Stimulated activated naive CD8-positive, alpha-beta T cell treated with anti-CD3 and anti-CD28 coated beads, Interleukin-15, amount 100 ng/mL, for 72 hours (primary cell): Measurements from ENCODE around the gene KIF2C.

Experiments used
- ATAC-seq: fragments of 150-1000 bp; cut with Tn5 transposase; 2 replicates; pipeline ENCODE4 v1.10.0; 2021; ENCODE audit warnings: mild to moderate bottlenecking, moderate library complexity
- DNase-seq, 2 donors: peaks; one replicate each; pipeline ENCODE4 v3.0.0; 2021 to 2022
- H3K27ac Mint-ChIP-seq, 2 donors: one replicate each; pipeline ENCODE4 v1.8.0; 2022; ENCODE audit warnings: mild to moderate bottlenecking in 2 of 2, mixed read lengths in 2 of 2, moderate library complexity in 2 of 2
- H3K27me3 Mint-ChIP-seq: one replicate; pipeline ENCODE4 v1.8.0; 2022; ENCODE audit warnings: mixed read lengths
- H3K4me1 Mint-ChIP-seq: one replicate; pipeline ENCODE4 v1.8.0; 2022; ENCODE audit warnings: mild to moderate bottlenecking, mixed read lengths
- H3K4me3 Mint-ChIP-seq, 2 donors: one replicate each; pipeline ENCODE4 v1.8.0; 2022; ENCODE audit warnings: mild to moderate bottlenecking in 2 of 2, mixed read lengths in 2 of 2, moderate library complexity in 1 of 2
- H3K9me3 Mint-ChIP-seq, 2 donors: one replicate each; pipeline ENCODE4 v1.8.0; 2022; ENCODE audit warnings: mixed read lengths in 2 of 2

Gene KIF2C

GRCh38 chr1:44776730-44777068 is 37.1 kb downstream of the KIF2C start:
- Mint-ChIP-seq H3K4me1 (peaks cover 67% of the 10 kb centered on the region), H3K4me3 (peak overlapping the region; percentile 86 to 92), H3K27ac (peak overlapping the region; percentile 97 to 99), H3K27me3 (no peaks in the 10 kb centered on the region), H3K9me3 (no peaks in the 10 kb centered on the region)
- ATAC-seq = no peak
- no peak for DNase-seq

GRCh38 chr1:44777547-44777946 is 37.9 kb downstream of the KIF2C start:
- DNase-seq = no peak
- Mint-ChIP-seq H3K9me3 (no peaks in the 10 kb centered on the region), H3K4me3 (peak overlapping the region; percentile 86 to 92), H3K4me1 (peaks cover 66% of the 10 kb centered on the region), H3K27ac (peak overlapping the region; percentile 67 to 99), H3K27me3 (no peaks in the 10 kb centered on the region)
- ATAC-seq = no peak

- no peaks in the 10 kb centered on the region for H3K27me3 Mint-ChIP-seq
Measured at GRCh38 chr1:44777969-44778635, 38.5 kb downstream of the KIF2C start.

GRCh38 chr1:44778705-44779576 is 39.3 kb downstream of the KIF2C start:
- H3K27ac Mint-ChIP-seq = peak overlapping the region in 1 of 2 donors; percentile 19
- ATAC-seq (no peak), DNase-seq (no peak)
- no peaks in the 10 kb centered on the region for H3K27me3 Mint-ChIP-seq
- H3K4me1 Mint-ChIP-seq = peaks cover 68% of the 10 kb centered on the region
- H3K9me3 Mint-ChIP-seq = no peaks in the 10 kb centered on the region
- H3K4me3 Mint-ChIP-seq = peak overlapping the region; percentile 52 to 64

More at GRCh38 chr1:44777969-44778635, 38.5 kb downstream of the KIF2C start:
- ATAC-seq (no peak), DNase-seq (no peak)
- H3K27ac Mint-ChIP-seq = peak overlapping the region; percentile 67 to 99
- H3K4me3 Mint-ChIP-seq = peak overlapping the region; percentile 86 to 92
- H3K4me1 Mint-ChIP-seq = peaks cover 65% of the 10 kb centered on the region
- no peaks in the 10 kb centered on the region for H3K9me3 Mint-ChIP-seq

- no peak overlapping the region for H3K27ac Mint-ChIP-seq
- DNase-seq = no peak
- H3K4me1 Mint-ChIP-seq = peaks cover 71% of the 10 kb centered on the region
- no peaks in the 10 kb centered on the region for H3K9me3 Mint-ChIP-seq
- no peaks in the 10 kb centered on the region for H3K27me3 Mint-ChIP-seq
- no peak for ATAC-seq
- H3K4me3 Mint-ChIP-seq = no peak overlapping the region
Measured at GRCh38 chr1:44780583-44781121, 41.0 kb downstream of the KIF2C start.

GRCh38 chr1:44783697-44784093 is 44.1 kb downstream of the KIF2C start:
- no peak for DNase-seq
- peaks cover 60% of the 10 kb centered on the region for H3K4me1 Mint-ChIP-seq
- peak overlapping the region; percentile 83 to 88 for H3K4me3 Mint-ChIP-seq
- H3K27me3 Mint-ChIP-seq = no peaks in the 10 kb centered on the region
- peak overlapping the region; percentile 78 to 80 for H3K27ac Mint-ChIP-seq
- peak; percentile 1 for ATAC-seq
- no peaks in the 10 kb centered on the region for H3K9me3 Mint-ChIP-seq

- peak in 1 of 2 donors; percentile 49 for DNase-seq
- peaks cover 54% of the 10 kb centered on the region for H3K4me1 Mint-ChIP-seq
- peak overlapping the region; percentile 83 to 88 for H3K4me3 Mint-ChIP-seq
- no peaks in the 10 kb centered on the region for H3K27me3 Mint-ChIP-seq
- no peaks in the 10 kb centered on the region for H3K9me3 Mint-ChIP-seq
- peak overlapping the region; percentile 88 to 89 for H3K27ac Mint-ChIP-seq
- peak; percentile 55 for ATAC-seq
Measured at GRCh38 chr1:44784094-44785028, 44.7 kb downstream of the KIF2C start.

- H3K27me3 Mint-ChIP-seq = no peaks in the 10 kb centered on the region
- H3K27ac Mint-ChIP-seq = peak overlapping the region; percentile 88 to 89
- ATAC-seq = no peak
- no peaks in the 10 kb centered on the region for H3K9me3 Mint-ChIP-seq
- peaks cover 47% of the 10 kb centered on the region for H3K4me1 Mint-ChIP-seq
- no peak for DNase-seq
- peak overlapping the region; percentile 78 to 88 for H3K4me3 Mint-ChIP-seq
Measured at GRCh38 chr1:44785029-44785380, 45.4 kb downstream of the KIF2C start.

- Mint-ChIP-seq H3K27me3 (no peaks in the 10 kb centered on the region), H3K27ac (peak overlapping the region; percentile 57 to 71), H3K9me3 (no peaks in the 10 kb centered on the region), H3K4me1 (peaks cover 44% of the 10 kb centered on the region), H3K4me3 (peak overlapping the region; percentile 78 to 88)
- ATAC-seq = peak; percentile 6
- no peak for DNase-seq
Measured at GRCh38 chr1:44785501-44786137, 46.0 kb downstream of the KIF2C start.

- Mint-ChIP-seq H3K27me3 (no peaks in the 10 kb centered on the region), H3K4me3 (peak overlapping the region; percentile 78 to 88), H3K27ac (peak overlapping the region; percentile 57 to 71), H3K9me3 (no peaks in the 10 kb centered on the region), H3K4me1 (peaks cover 46% of the 10 kb centered on the region)
- DNase-seq (peak; percentile 79 to 80), ATAC-seq (peak; percentile 72)
Measured at GRCh38 chr1:44786138-44786840, 46.7 kb downstream of the KIF2C start.

- Mint-ChIP-seq H3K9me3 (no peaks in the 10 kb centered on the region), H3K4me1 (peaks cover 46% of the 10 kb centered on the region), H3K4me3 (peak overlapping the region; percentile 78 to 88), H3K27ac (peak overlapping the region in 1 of 2 donors; percentile 5), H3K27me3 (no peaks in the 10 kb centered on the region)
- ATAC-seq (no peak), DNase-seq (no peak)
Measured at GRCh38 chr1:44786841-44787426, 47.3 kb downstream of the KIF2C start.

- peaks cover 46% of the 10 kb centered on the region for H3K4me1 Mint-ChIP-seq
- no peak overlapping the region for H3K27ac Mint-ChIP-seq
- H3K9me3 Mint-ChIP-seq = no peaks in the 10 kb centered on the region
- ATAC-seq (no peak), DNase-seq (no peak)
- H3K4me3 Mint-ChIP-seq = no peak overlapping the region
- H3K27me3 Mint-ChIP-seq = no peaks in the 10 kb centered on the region
Measured at GRCh38 chr1:44787506-44787905, 47.9 kb downstream of the KIF2C start.

- Mint-ChIP-seq H3K9me3 (no peaks in the 10 kb centered on the region), H3K4me1 (peaks cover 40% of the 10 kb centered on the region), H3K27me3 (no peaks in the 10 kb centered on the region), H3K4me3 (no peak within 1 kb of the TSS), H3K27ac (peak within 1 kb of the TSS in 1 of 2 donors; percentile 67)
- ATAC-seq (no peak), DNase-seq (no peak)
Measured at GRCh38 chr1:44788120-44788860, 48.7 kb downstream of the KIF2C start, which contains the start of gene BEST4. BEST4 (minus strand) TSS chr1:44788170; CDS start chr1:44787705, 465 bp downstream.
